Hepatocyte (in vitro differentiated cells): ENCODE results near the gene BAG1.

Experiments
- EZH2 ChIP-seq: fragments of 200-600 bp; sonication (generic); IDR thresholded peaks from 2 replicates; pipeline ENCODE4 v1.6.1; 2016; ENCODE audit warnings: antibody characterized with exemption, mild to moderate bottlenecking, borderline replicate concordance
- TF ChIP-seq, protein P1 (sequence below): fragments of 200-600 bp; sonication (generic); IDR thresholded peaks from 2 replicates; pipeline ENCODE4 v1.5.1; 2016; ENCODE audit warnings: antibody characterized with exemption, mild to moderate bottlenecking; ENCODE audit not compliant: poor library complexity

DNA sequence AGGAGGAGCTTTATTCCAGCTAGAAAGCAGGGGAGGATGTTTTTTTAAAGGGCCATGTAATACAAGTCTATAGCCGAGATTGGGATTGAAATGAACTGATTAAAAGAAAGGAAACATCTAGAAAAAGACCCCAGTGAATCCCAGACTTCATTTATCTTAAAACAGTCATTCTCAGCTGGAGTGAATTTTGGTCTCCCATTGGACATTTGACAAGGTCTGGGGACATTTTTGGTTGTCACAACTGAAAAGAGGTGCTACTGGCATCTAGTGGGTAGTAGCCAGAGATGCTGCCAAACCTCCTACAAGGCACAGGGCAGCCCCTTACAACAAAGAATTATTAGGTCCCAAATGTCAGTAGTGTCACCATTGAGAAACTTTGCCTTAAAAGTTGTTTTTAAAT is 40.8 kb downstream of the BAG1 start:
- TF ChIP-seq EZH2 = no peak
- TF ChIP-seq, protein P1, sequence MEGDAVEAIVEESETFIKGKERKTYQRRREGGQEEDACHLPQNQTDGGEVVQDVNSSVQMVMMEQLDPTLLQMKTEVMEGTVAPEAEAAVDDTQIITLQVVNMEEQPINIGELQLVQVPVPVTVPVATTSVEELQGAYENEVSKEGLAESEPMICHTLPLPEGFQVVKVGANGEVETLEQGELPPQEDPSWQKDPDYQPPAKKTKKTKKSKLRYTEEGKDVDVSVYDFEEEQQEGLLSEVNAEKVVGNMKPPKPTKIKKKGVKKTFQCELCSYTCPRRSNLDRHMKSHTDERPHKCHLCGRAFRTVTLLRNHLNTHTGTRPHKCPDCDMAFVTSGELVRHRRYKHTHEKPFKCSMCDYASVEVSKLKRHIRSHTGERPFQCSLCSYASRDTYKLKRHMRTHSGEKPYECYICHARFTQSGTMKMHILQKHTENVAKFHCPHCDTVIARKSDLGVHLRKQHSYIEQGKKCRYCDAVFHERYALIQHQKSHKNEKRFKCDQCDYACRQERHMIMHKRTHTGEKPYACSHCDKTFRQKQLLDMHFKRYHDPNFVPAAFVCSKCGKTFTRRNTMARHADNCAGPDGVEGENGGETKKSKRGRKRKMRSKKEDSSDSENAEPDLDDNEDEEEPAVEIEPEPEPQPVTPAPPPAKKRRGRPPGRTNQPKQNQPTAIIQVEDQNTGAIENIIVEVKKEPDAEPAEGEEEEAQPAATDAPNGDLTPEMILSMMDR = no peak
